GM23338 (cell line): Measurements from ENCODE around the gene INPP4A. TPM values are rescaled to one million over a fixed set of nuclear protein-coding genes. Genes with fewer than 3 reads are reported as not detected.

Experiments
- ATAC-seq: fragments of 200-7000 bp; cut with Tn5 transposase; 3 replicates; pipeline ENCODE4 v1.9.1; 2020
- DNase-seq: peaks from one replicate; pipeline ENCODE4 v3.0.0-alpha.2; 2015; ENCODE audit warnings: low spot score
- H2AFZ ChIP-seq: fragments of 200-600 bp; sonication (generic); 2 replicates; pipeline ENCODE4 v1.8.0; 2016; ENCODE audit warnings: antibody characterized with exemption, mild to moderate bottlenecking, moderate library complexity
- H3F3A ChIP-seq: fragments of 200-600 bp; sonication (generic); replicated peaks from 2 replicates; pipeline ENCODE4 v1.8.0; 2017; ENCODE audit warnings: antibody characterized with exemption, mixed run types, low read depth
- H3K27ac ChIP-seq: fragments of 200-600 bp; sonication (generic); 2 replicates; pipeline ENCODE4 v1.6.1; 2016; ENCODE audit warnings: low read depth
- H3K27me3 ChIP-seq: fragments of 200-600 bp; sonication (generic); 2 replicates; pipeline ENCODE4 v1.8.0; 2016; ENCODE audit warnings: mild to moderate bottlenecking, mixed run types, moderate library complexity; ENCODE audit not compliant: insufficient read depth
- H3K36me3 ChIP-seq: fragments of 200-600 bp; sonication (generic); 2 replicates; pipeline ENCODE4 v1.8.0; 2016; ENCODE audit warnings: mild to moderate bottlenecking; ENCODE audit not compliant: insufficient read depth
- H3K4me1 ChIP-seq: fragments of 200-600 bp; sonication (generic); 2 replicates; pipeline ENCODE4 v1.8.0; 2016; ENCODE audit warnings: mild to moderate bottlenecking, moderate library complexity; ENCODE audit not compliant: insufficient read depth
- H3K4me2 ChIP-seq: fragments of 200-600 bp; sonication (generic); 2 replicates; pipeline ENCODE4 v1.7.1; 2017; ENCODE audit warnings: mixed run types
- H3K4me3 ChIP-seq: fragments of 200-600 bp; sonication (generic); 2 replicates; pipeline ENCODE4 v1.6.1; 2016; ENCODE audit warnings: mixed run types
- H3K79me2 ChIP-seq: fragments of 200-600 bp; sonication (generic); replicated peaks from 2 replicates; pipeline ENCODE4 v1.8.0; 2017; ENCODE audit warnings: mild to moderate bottlenecking; ENCODE audit not compliant: insufficient read depth
- H3K9me2 ChIP-seq: fragments of 200-600 bp; sonication (generic); 2 replicates; pipeline ENCODE4 v1.8.0; 2017; ENCODE audit not compliant: insufficient read depth
- H4K20me1 ChIP-seq: fragments of 200-600 bp; sonication (generic); replicated peaks from 2 replicates; pipeline ENCODE4 v1.8.0; 2017; ENCODE audit warnings: mild to moderate bottlenecking; ENCODE audit not compliant: insufficient read depth
- H3K27ac Mint-ChIP-seq: 2 replicates; pipeline ENCODE4 v1.8.0; 2020; ENCODE audit warnings: inconsistent platforms, mild to moderate bottlenecking, moderate library complexity, mixed read lengths
- H3K27me3 Mint-ChIP-seq: 3 replicates; pipeline ENCODE4 v1.8.0; 2022; ENCODE audit warnings: low read depth, mild to moderate bottlenecking, moderate library complexity, mixed read lengths, inconsistent platforms; ENCODE audit not compliant: insufficient read depth, poor library complexity
- H3K36me3 Mint-ChIP-seq: 3 replicates; pipeline ENCODE4 v1.8.0; 2021; ENCODE audit warnings: low read depth, mild to moderate bottlenecking, inconsistent platforms, moderate library complexity, mixed read lengths
- H3K4me1 Mint-ChIP-seq: 3 replicates; pipeline ENCODE4 v1.8.0; 2020; ENCODE audit warnings: mild to moderate bottlenecking, inconsistent platforms, mixed read lengths
- H3K4me3 Mint-ChIP-seq: 3 replicates; pipeline ENCODE4 v1.8.0; 2021; ENCODE audit warnings: moderate library complexity, mild to moderate bottlenecking, inconsistent platforms, mixed read lengths
- H3K9me3 Mint-ChIP-seq: 3 replicates; pipeline ENCODE4 v1.8.0; 2020; ENCODE audit warnings: moderate library complexity, mild to moderate bottlenecking, inconsistent platforms, mixed read lengths
- CREB1 ChIP-seq: fragments of 250-450 bp; sonication (Bioruptor Pico); IDR thresholded peaks from 2 replicates; pipeline ENCODE4 v1.5.0; 2020; ENCODE audit warnings: low read depth, mild to moderate bottlenecking, moderate library complexity
- EZH2 ChIP-seq: fragments of 200-600 bp; sonication (generic); IDR thresholded peaks from one replicate; pipeline ENCODE4 v1.8.0; 2017; ENCODE audit warnings: antibody characterized with exemption, mild to moderate bottlenecking, low read depth; ENCODE audit not compliant: unreplicated experiment
- EZH2phosphoT487 ChIP-seq: fragments of 200-600 bp; sonication (generic); IDR thresholded peaks from one replicate; pipeline ENCODE4 v1.8.1; 2018; ENCODE audit warnings: antibody characterized with exemption; ENCODE audit not compliant: unreplicated experiment
- JUNB ChIP-seq: IDR thresholded peaks from one replicate; pipeline ENCODE4 v1.6.1; 2016; ENCODE audit warnings: antibody characterized with exemption; ENCODE audit not compliant: unreplicated experiment
- NANOG ChIP-seq: IDR thresholded peaks from 2 replicates; pipeline ENCODE4 v1.6.1; 2016; ENCODE audit warnings: antibody characterized with exemption, borderline replicate concordance
- POLR2AphosphoS5 ChIP-seq: IDR thresholded peaks from 2 replicates; pipeline ENCODE4 v1.6.1; 2016; ENCODE audit warnings: antibody characterized with exemption, low read depth
- STAT1 ChIP-seq: IDR thresholded peaks from one replicate; pipeline ENCODE4 v1.6.1; 2016; ENCODE audit warnings: antibody characterized with exemption; ENCODE audit not compliant: unreplicated experiment
- ZNF114 ChIP-seq: fragments of 250-450 bp; sonication (Bioruptor Pico); IDR thresholded peaks from 2 replicates; pipeline ENCODE4 v1.5.0; 2020; ENCODE audit warnings: mild to moderate bottlenecking, moderate library complexity
- ZNF331 ChIP-seq: fragments of 250-450 bp; sonication (Bioruptor Pico); IDR thresholded peaks from 2 replicates; pipeline ENCODE4 v1.5.0; 2020; ENCODE audit warnings: low read depth, mild to moderate bottlenecking, moderate library complexity
- polyA plus RNA-seq: library from polyadenylated mRNA; unstranded; fragments of >200 nt; fragmentation: Nextera tagmentation; extraction: Ambion mirVana; gene quantifications from 2 replicates; pipeline ENCODE4 v1.2.1, GENCODE V29; 2016
- total RNA-seq: library from RNA; depleted of rRNA; stranded (reverse); fragments of >200 nt; shearing (Covaris generic); gene quantifications from 2 replicates; pipeline ENCODE4 v1.2.3, GENCODE V29; 2014
- TF ChIP-seq, protein P1 (sequence below): IDR thresholded peaks from 2 replicates; pipeline ENCODE4 v1.6.1; 2016; ENCODE audit warnings: antibody characterized with exemption
- TF ChIP-seq, protein P2 (sequence below): IDR thresholded peaks from one replicate; pipeline ENCODE4 v1.6.1; 2018; ENCODE audit warnings: antibody characterized with exemption; ENCODE audit not compliant: unreplicated experiment
- TF ChIP-seq, protein P3 (sequence below), 2 experiments: fragments of 200-600 bp in 1 of 2; sonication (generic) in 1 of 2; conservative IDR thresholded peaks; 2 replicates each; pipeline versions ENCODE4 v1.5.1 to v1.6.1; 2016 to 2017; ENCODE audit warnings: antibody characterized with exemption in 2 of 2, low read depth in 2 of 2, mild to moderate bottlenecking in 2 of 2, moderate library complexity in 1 of 2
- TF ChIP-seq, protein P4 (sequence below): fragments of 250-450 bp; sonication (Bioruptor Pico); IDR thresholded peaks from 2 replicates; pipeline ENCODE4 v1.5.0; 2020; ENCODE audit warnings: mild to moderate bottlenecking, moderate library complexity

Gene INPP4A
- total and polyA plus RNA-seq, 2 experiments from 2014 or later = 8.5 to 36.9 TPM

DNA sequence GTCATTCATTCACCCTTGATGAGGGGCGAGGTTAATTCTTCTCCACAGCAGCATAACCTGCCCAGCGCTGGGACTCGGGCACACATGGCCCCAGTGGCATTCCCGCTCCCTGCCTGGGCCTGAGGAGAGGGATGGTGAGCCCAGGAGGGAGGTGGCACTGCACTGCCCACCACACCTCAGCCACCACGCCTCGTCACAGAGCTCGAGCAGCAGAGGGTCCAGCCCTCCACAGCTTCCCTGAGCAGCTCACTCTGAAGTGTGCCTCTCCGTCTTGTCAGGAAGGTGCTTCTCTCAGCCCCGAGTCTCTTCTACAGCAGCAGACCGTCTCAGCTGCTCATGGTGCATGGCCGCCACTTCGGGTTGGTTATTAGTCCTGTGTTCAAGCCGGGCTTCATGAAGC is 128.8 kb downstream of the INPP4A start:
- Histone ChIP-seq H3K27me3 (no peaks in the 10 kb centered on the region), H2AFZ (no peak overlapping the region), H3K9me2 (no peaks in the 10 kb centered on the region), H4K20me1 (peaks cover 10% of the 10 kb centered on the region; the same call in 1 of the 2 replicates), H3K36me3 (no peaks in the 10 kb centered on the region; the same call in 1 of the 2 replicates), H3K4me3 (no peak overlapping the region), H3K27ac (no peak overlapping the region), H3F3A (no peaks in the 10 kb centered on the region), H3K79me2 (no peaks in the 10 kb centered on the region), H3K4me2 (no peak overlapping the region), H3K4me1 (no peaks in the 10 kb centered on the region)
- Mint-ChIP-seq H3K36me3 (peaks cover 35% of the 10 kb centered on the region), H3K9me3 (no peaks in the 10 kb centered on the region), H3K27me3 (peaks cover 7% of the 10 kb centered on the region), H3K4me1 (no peaks in the 10 kb centered on the region), H3K4me3 (no peak overlapping the region), H3K27ac (no peak overlapping the region)
- ATAC-seq = no peak
- DNase-seq = no peak
- TF ChIP-seq, protein P1, sequence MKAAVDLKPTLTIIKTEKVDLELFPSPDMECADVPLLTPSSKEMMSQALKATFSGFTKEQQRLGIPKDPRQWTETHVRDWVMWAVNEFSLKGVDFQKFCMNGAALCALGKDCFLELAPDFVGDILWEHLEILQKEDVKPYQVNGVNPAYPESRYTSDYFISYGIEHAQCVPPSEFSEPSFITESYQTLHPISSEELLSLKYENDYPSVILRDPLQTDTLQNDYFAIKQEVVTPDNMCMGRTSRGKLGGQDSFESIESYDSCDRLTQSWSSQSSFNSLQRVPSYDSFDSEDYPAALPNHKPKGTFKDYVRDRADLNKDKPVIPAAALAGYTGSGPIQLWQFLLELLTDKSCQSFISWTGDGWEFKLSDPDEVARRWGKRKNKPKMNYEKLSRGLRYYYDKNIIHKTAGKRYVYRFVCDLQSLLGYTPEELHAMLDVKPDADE = no peak
- TF ChIP-seq CREB1 = no peak
- no peak for TF ChIP-seq NANOG
- TF ChIP-seq, protein P2, sequence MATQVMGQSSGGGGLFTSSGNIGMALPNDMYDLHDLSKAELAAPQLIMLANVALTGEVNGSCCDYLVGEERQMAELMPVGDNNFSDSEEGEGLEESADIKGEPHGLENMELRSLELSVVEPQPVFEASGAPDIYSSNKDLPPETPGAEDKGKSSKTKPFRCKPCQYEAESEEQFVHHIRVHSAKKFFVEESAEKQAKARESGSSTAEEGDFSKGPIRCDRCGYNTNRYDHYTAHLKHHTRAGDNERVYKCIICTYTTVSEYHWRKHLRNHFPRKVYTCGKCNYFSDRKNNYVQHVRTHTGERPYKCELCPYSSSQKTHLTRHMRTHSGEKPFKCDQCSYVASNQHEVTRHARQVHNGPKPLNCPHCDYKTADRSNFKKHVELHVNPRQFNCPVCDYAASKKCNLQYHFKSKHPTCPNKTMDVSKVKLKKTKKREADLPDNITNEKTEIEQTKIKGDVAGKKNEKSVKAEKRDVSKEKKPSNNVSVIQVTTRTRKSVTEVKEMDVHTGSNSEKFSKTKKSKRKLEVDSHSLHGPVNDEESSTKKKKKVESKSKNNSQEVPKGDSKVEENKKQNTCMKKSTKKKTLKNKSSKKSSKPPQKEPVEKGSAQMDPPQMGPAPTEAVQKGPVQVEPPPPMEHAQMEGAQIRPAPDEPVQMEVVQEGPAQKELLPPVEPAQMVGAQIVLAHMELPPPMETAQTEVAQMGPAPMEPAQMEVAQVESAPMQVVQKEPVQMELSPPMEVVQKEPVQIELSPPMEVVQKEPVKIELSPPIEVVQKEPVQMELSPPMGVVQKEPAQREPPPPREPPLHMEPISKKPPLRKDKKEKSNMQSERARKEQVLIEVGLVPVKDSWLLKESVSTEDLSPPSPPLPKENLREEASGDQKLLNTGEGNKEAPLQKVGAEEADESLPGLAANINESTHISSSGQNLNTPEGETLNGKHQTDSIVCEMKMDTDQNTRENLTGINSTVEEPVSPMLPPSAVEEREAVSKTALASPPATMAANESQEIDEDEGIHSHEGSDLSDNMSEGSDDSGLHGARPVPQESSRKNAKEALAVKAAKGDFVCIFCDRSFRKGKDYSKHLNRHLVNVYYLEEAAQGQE = no peak
- TF ChIP-seq EZH2 = no peak
- no peak for TF ChIP-seq STAT1
- TF ChIP-seq, protein P3, sequence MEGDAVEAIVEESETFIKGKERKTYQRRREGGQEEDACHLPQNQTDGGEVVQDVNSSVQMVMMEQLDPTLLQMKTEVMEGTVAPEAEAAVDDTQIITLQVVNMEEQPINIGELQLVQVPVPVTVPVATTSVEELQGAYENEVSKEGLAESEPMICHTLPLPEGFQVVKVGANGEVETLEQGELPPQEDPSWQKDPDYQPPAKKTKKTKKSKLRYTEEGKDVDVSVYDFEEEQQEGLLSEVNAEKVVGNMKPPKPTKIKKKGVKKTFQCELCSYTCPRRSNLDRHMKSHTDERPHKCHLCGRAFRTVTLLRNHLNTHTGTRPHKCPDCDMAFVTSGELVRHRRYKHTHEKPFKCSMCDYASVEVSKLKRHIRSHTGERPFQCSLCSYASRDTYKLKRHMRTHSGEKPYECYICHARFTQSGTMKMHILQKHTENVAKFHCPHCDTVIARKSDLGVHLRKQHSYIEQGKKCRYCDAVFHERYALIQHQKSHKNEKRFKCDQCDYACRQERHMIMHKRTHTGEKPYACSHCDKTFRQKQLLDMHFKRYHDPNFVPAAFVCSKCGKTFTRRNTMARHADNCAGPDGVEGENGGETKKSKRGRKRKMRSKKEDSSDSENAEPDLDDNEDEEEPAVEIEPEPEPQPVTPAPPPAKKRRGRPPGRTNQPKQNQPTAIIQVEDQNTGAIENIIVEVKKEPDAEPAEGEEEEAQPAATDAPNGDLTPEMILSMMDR (conservative IDR thresholded peaks at IDR 0.05; ENCODE audit: low read depth in 2 of 2) = no peak
- TF ChIP-seq ZNF114 (CRISPR knock-in tag) = no peak
- TF ChIP-seq JUNB = no peak
- TF ChIP-seq, protein P4, sequence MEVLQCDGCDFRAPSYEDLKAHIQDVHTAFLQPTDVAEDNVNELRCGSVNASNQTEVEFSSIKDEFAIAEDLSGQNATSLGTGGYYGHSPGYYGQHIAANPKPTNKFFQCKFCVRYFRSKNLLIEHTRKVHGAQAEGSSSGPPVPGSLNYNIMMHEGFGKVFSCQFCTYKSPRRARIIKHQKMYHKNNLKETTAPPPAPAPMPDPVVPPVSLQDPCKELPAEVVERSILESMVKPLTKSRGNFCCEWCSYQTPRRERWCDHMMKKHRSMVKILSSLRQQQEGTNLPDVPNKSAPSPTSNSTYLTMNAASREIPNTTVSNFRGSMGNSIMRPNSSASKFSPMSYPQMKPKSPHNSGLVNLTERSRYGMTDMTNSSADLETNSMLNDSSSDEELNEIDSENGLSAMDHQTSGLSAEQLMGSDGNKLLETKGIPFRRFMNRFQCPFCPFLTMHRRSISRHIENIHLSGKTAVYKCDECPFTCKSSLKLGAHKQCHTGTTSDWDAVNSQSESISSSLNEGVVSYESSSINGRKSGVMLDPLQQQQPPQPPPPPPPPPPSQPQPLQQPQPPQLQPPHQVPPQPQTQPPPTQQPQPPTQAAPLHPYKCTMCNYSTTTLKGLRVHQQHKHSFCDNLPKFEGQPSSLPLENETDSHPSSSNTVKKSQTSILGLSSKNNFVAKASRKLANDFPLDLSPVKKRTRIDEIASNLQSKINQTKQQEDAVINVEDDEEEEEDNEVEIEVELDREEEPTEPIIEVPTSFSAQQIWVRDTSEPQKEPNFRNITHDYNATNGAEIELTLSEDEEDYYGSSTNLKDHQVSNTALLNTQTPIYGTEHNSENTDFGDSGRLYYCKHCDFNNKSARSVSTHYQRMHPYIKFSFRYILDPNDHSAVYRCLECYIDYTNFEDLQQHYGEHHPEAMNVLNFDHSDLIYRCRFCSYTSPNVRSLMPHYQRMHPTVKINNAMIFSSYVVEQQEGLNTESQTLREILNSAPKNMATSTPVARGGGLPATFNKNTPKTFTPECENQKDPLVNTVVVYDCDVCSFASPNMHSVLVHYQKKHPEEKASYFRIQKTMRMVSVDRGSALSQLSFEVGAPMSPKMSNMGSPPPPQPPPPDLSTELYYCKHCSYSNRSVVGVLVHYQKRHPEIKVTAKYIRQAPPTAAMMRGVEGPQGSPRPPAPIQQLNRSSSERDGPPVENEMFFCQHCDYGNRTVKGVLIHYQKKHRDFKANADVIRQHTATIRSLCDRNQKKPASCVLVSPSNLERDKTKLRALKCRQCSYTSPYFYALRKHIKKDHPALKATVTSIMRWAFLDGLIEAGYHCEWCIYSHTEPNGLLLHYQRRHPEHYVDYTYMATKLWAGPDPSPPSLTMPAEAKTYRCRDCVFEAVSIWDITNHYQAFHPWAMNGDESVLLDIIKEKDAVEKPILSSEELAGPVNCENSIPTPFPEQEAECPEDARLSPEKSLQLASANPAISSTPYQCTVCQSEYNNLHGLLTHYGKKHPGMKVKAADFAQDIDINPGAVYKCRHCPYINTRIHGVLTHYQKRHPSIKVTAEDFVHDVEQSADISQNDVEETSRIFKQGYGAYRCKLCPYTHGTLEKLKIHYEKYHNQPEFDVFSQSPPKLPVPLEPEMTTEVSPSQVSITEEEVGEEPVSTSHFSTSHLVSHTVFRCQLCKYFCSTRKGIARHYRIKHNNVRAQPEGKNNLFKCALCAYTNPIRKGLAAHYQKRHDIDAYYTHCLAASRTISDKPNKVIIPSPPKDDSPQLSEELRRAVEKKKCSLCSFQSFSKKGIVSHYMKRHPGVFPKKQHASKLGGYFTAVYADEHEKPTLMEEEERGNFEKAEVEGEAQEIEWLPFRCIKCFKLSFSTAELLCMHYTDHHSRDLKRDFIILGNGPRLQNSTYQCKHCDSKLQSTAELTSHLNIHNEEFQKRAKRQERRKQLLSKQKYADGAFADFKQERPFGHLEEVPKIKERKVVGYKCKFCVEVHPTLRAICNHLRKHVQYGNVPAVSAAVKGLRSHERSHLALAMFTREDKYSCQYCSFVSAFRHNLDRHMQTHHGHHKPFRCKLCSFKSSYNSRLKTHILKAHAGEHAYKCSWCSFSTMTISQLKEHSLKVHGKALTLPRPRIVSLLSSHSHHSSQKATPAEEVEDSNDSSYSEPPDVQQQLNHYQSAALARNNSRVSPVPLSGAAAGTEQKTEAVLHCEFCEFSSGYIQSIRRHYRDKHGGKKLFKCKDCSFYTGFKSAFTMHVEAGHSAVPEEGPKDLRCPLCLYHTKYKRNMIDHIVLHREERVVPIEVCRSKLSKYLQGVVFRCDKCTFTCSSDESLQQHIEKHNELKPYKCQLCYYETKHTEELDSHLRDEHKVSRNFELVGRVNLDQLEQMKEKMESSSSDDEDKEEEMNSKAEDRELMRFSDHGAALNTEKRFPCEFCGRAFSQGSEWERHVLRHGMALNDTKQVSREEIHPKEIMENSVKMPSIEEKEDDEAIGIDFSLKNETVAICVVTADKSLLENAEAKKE (CRISPR knock-in tag) = no peak
- no peak for TF ChIP-seq POLR2AphosphoS5
- TF ChIP-seq EZH2phosphoT487 = no peak
- no peak for TF ChIP-seq ZNF331 (CRISPR knock-in tag)
